ENCODE results near the gene ERC1. TPM values are rescaled to one million over a fixed set of nuclear protein-coding genes. Genes with fewer than 3 reads are reported as not detected.

ERC1 gene
- total RNA-seq, 1 experiment from 2014 or later: 12.3 TPM

- POLR2A ChIA-PET (ENCODE audit: unreplicated experiment): no interaction called here
- Histone ChIP-seq H3K4me1 (ENCODE audit: insufficient read depth, low read length) (peaks cover 3% of the 10 kb centered on the region; the same call in 1 of the 2 replicates), H2AFZ (ENCODE audit: low read length) (no peak overlapping the region), H3F3A (ENCODE audit: low read length, unreplicated experiment) (no peaks in the 10 kb centered on the region), H3K79me2 (ENCODE audit: low read length) (peaks cover 68% of the 10 kb centered on the region), H4K20me1 (ENCODE audit: low read length) (no peaks in the 10 kb centered on the region), H3K4me2 (ENCODE audit: low read length) (no peak overlapping the region), H3K9me2 (replicated peaks; ENCODE audit: low read length) (no peaks in the 10 kb centered on the region), H3K36me3 (ENCODE audit: low read depth, low read length) (peaks cover 4% of the 10 kb centered on the region; the same call in 1 of the 2 replicates), H3K27ac (ENCODE audit: low read length) (no peak overlapping the region), H3K9ac (ENCODE audit: low read length) (no peak overlapping the region), H3K4me3 (ENCODE audit: low read length) (no peak overlapping the region), H3K27me3 (ENCODE audit: low read length) (no peaks in the 10 kb centered on the region), H3K9me3 (ENCODE audit: low read length) (no peaks in the 10 kb centered on the region)
- no TSS peak for BruUV-seq (replicated peaks)
- TF ChIP-seq, protein P1, sequence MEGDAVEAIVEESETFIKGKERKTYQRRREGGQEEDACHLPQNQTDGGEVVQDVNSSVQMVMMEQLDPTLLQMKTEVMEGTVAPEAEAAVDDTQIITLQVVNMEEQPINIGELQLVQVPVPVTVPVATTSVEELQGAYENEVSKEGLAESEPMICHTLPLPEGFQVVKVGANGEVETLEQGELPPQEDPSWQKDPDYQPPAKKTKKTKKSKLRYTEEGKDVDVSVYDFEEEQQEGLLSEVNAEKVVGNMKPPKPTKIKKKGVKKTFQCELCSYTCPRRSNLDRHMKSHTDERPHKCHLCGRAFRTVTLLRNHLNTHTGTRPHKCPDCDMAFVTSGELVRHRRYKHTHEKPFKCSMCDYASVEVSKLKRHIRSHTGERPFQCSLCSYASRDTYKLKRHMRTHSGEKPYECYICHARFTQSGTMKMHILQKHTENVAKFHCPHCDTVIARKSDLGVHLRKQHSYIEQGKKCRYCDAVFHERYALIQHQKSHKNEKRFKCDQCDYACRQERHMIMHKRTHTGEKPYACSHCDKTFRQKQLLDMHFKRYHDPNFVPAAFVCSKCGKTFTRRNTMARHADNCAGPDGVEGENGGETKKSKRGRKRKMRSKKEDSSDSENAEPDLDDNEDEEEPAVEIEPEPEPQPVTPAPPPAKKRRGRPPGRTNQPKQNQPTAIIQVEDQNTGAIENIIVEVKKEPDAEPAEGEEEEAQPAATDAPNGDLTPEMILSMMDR (conservative IDR thresholded peaks at IDR 0.05; ENCODE audit: low read depth, low read length): no peak
- TF ChIP-seq EZH2 (IDR thresholded peaks at IDR 0.05; ENCODE audit: low read length, unreplicated experiment) (no peak), EZH2phosphoT487 (IDR thresholded peaks at IDR 0.05; ENCODE audit: borderline replicate concordance, low read length) (no peak)
- DNase-seq (no peak), ATAC-seq (no peak)
- intact Hi-C loops (cut with micrococcal nuclease): loop anchor here (10.0 kb wide), 1 partner anchor 189 kb away; the partner anchor contains the start of gene WNK1
- CTCF ChIA-PET: no interaction called here
Observed at GRCh38 chr12:944211-944610, 46.8 kb upstream of the ERC1 start.

DNA sequence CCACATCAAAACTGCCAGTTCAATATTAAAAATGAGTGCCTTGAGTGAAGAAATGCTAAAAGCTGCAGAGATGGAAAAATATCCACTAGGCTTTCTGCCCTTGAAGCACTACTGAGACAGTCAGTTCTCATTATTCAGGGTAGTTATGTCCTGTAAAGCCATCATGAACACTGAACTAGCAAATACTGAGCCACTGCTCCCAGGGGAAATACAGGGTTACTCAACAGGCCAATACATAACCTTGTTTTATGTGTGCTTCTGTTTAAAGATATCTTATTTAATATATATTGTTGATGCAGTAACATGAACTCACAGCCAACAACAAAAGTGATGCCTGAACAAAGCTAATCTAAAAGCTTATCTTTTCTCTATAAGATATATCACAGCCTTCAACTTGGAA is 44.8 kb upstream of the ERC1 start:
- Histone ChIP-seq H3K4me3 (ENCODE audit: low read length) (no peak overlapping the region), H3K4me2 (ENCODE audit: low read length) (no peak overlapping the region), H3K36me3 (ENCODE audit: low read depth, low read length) (no peaks in the 10 kb centered on the region; the same call in 1 of the 2 replicates), H3K27ac (ENCODE audit: low read length) (no peak overlapping the region), H2AFZ (ENCODE audit: low read length) (no peak overlapping the region), H4K20me1 (ENCODE audit: low read length) (no peaks in the 10 kb centered on the region), H3K79me2 (ENCODE audit: low read length) (peaks cover 59% of the 10 kb centered on the region), H3K4me1 (ENCODE audit: insufficient read depth, low read length) (peaks cover 3% of the 10 kb centered on the region; the same call in 1 of the 2 replicates), H3K9me3 (ENCODE audit: low read length) (no peaks in the 10 kb centered on the region), H3F3A (ENCODE audit: low read length, unreplicated experiment) (no peaks in the 10 kb centered on the region), H3K9me2 (replicated peaks; ENCODE audit: low read length) (no peaks in the 10 kb centered on the region), H3K27me3 (ENCODE audit: low read length) (no peaks in the 10 kb centered on the region), H3K9ac (ENCODE audit: low read length) (no peak overlapping the region)
- DNase-seq (no peak), ATAC-seq (no peak)
- TF ChIP-seq, protein P1 (conservative IDR thresholded peaks at IDR 0.05; ENCODE audit: low read depth, low read length): no peak
- TF ChIP-seq EZH2 (IDR thresholded peaks at IDR 0.05; ENCODE audit: low read length, unreplicated experiment) (no peak), EZH2phosphoT487 (IDR thresholded peaks at IDR 0.05; ENCODE audit: borderline replicate concordance, low read length) (no peak)
- intact Hi-C loops (cut with micrococcal nuclease): loop anchor here (10.0 kb wide), 1 partner anchor 191 kb away; the partner anchor contains the start of gene WNK1
- no TSS peak for BruUV-seq (replicated peaks)
- CTCF ChIA-PET: interaction anchor here (0.6 kb wide), 1 partner anchor 147 kb away, joined by 3 read pairs; no protein-coding TSS in a partner anchor
- POLR2A ChIA-PET (ENCODE audit: unreplicated experiment): interaction anchor here (0.5 kb wide), 1 partner anchor 146 kb away, joined by 4 read pairs; no protein-coding TSS in a partner anchor

DNA sequence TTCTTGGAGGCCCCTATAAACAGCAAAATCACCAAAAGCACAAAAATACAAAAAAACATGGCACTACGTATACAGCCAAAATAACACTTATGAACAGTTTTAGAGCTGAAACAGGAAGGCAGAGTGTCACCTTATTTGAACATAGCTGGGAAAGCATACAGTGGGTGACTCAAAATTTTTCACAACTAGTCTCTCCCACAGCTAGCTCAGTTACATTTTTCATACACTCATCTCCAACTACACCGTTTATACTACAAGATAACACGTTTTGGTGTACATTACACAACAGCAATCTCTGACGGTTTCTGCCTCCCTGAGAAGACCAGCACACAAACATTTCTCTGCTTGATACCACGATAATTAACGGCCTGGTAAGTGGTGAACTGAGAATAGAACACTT is 44.4 kb upstream of the ERC1 start:
- ChIA-PET CTCF (interaction anchor here (0.6 kb wide), 1 partner anchor 146 kb away, joined by 3 read pairs; no protein-coding TSS in a partner anchor), POLR2A (ENCODE audit: unreplicated experiment) (interaction anchor here (0.5 kb wide), 1 partner anchor 145 kb away, joined by 4 read pairs; no protein-coding TSS in a partner anchor)
- Histone ChIP-seq H3F3A (ENCODE audit: low read length, unreplicated experiment) (no peaks in the 10 kb centered on the region), H4K20me1 (ENCODE audit: low read length) (no peaks in the 10 kb centered on the region), H3K79me2 (ENCODE audit: low read length) (peaks cover 59% of the 10 kb centered on the region), H3K27me3 (ENCODE audit: low read length) (no peaks in the 10 kb centered on the region), H2AFZ (ENCODE audit: low read length) (no peak overlapping the region), H3K27ac (ENCODE audit: low read length) (no peak overlapping the region), H3K9me3 (ENCODE audit: low read length) (no peaks in the 10 kb centered on the region), H3K4me1 (ENCODE audit: insufficient read depth, low read length) (peaks cover 3% of the 10 kb centered on the region; the same call in 1 of the 2 replicates), H3K36me3 (ENCODE audit: low read depth, low read length) (no peaks in the 10 kb centered on the region; the same call in 1 of the 2 replicates), H3K9me2 (replicated peaks; ENCODE audit: low read length) (no peaks in the 10 kb centered on the region), H3K9ac (ENCODE audit: low read length) (no peak overlapping the region), H3K4me2 (ENCODE audit: low read length) (no peak overlapping the region), H3K4me3 (ENCODE audit: low read length) (no peak overlapping the region)
- DNase-seq (peak; percentile 7), ATAC-seq (no peak)
- BruUV-seq (replicated peaks): no TSS peak
- no peak for TF ChIP-seq EZH2 (IDR thresholded peaks at IDR 0.05; ENCODE audit: low read length, unreplicated experiment)
- TF ChIP-seq, protein P1 (conservative IDR thresholded peaks at IDR 0.05; ENCODE audit: low read depth, low read length): no peak
- TF ChIP-seq EZH2phosphoT487 (IDR thresholded peaks at IDR 0.05; ENCODE audit: borderline replicate concordance, low read length): no peak
- intact Hi-C loops (cut with micrococcal nuclease): loop anchor here (10.0 kb wide), 1 partner anchor 192 kb away; the partner anchor contains the start of gene WNK1
